ENCODE measurements around the gene CD53.

Gene CD53

GRCh38 chr1:110864287-110864686 is 8.7 kb upstream of the CD53 start:
- Histone ChIP-seq H3K36me3 (ENCODE audit: control insufficient read depth, low read length) (no peaks in the 10 kb centered on the region), H3K27ac (ENCODE audit: low read depth, low read length) (no peak overlapping the region), H3K4me1 (ENCODE audit: control insufficient read depth, low read length) (peaks cover 19% of the 10 kb centered on the region), H3K4me2 (ENCODE audit: low read length) (no peak overlapping the region), H3K4me3 (ENCODE audit: low read length) (no peak overlapping the region), H3F3A (ENCODE audit: control insufficient read depth, insufficient read depth) (no peaks in the 10 kb centered on the region), H3K9me3 (ENCODE audit: control insufficient read depth, insufficient read depth, low read length) (peaks cover 38% of the 10 kb centered on the region), H3K9me2 (replicated peaks; ENCODE audit: control insufficient read depth, low read length) (no peaks in the 10 kb centered on the region), H3K79me2 (ENCODE audit: control insufficient read depth, low read length) (no peaks in the 10 kb centered on the region), H3K27me3 (ENCODE audit: control insufficient read depth, low read length) (no peaks in the 10 kb centered on the region), H4K20me1 (ENCODE audit: control insufficient read depth, insufficient read depth, low read depth, low read length) (no peaks in the 10 kb centered on the region)
- no peak for TF ChIP-seq CTCF (IDR thresholded peaks at IDR 0.05; ENCODE audit: low read depth, low read length, poor library complexity, severe bottlenecking)

GRCh38 chr1:110870721-110871388 is 2.1 kb upstream of the CD53 start:
- Histone ChIP-seq H4K20me1 (ENCODE audit: control insufficient read depth, insufficient read depth, low read depth, low read length) (no peaks in the 10 kb centered on the region), H3K4me2 (ENCODE audit: low read length) (peak overlapping the region; percentile 99), H3K9me2 (replicated peaks; ENCODE audit: control insufficient read depth, low read length) (no peaks in the 10 kb centered on the region), H3K27ac (ENCODE audit: low read depth, low read length) (peak overlapping the region; percentile 98), H3K4me1 (ENCODE audit: control insufficient read depth, low read length) (peaks cover 52% of the 10 kb centered on the region), H3K79me2 (ENCODE audit: control insufficient read depth, low read length) (peaks cover 46% of the 10 kb centered on the region), H3K36me3 (ENCODE audit: control insufficient read depth, low read length) (peaks cover 29% of the 10 kb centered on the region), H3K9me3 (ENCODE audit: control insufficient read depth, insufficient read depth, low read length) (peaks cover 23% of the 10 kb centered on the region), H3K4me3 (ENCODE audit: low read length) (peak overlapping the region; percentile 82), H3K27me3 (ENCODE audit: control insufficient read depth, low read length) (no peaks in the 10 kb centered on the region), H3F3A (ENCODE audit: control insufficient read depth, insufficient read depth) (peaks cover 38% of the 10 kb centered on the region)
- TF ChIP-seq EZH2phosphoT487 (IDR thresholded peaks at IDR 0.05; ENCODE audit: borderline replicate concordance, low read length) (no peak), CTCF (IDR thresholded peaks at IDR 0.05; ENCODE audit: low read depth, low read length, poor library complexity, severe bottlenecking) (no peak)

GRCh38 chr1:110872366-110872744 is 593 bp upstream of the CD53 start:
- Histone ChIP-seq H3K9me2 (replicated peaks; ENCODE audit: control insufficient read depth, low read length) (no peaks in the 10 kb centered on the region), H3K4me3 (ENCODE audit: low read length) (peak overlapping the region; percentile 82), H4K20me1 (ENCODE audit: control insufficient read depth, insufficient read depth, low read depth, low read length) (0 out of 2 replicates have a peak, but pooled peaks cover 10% of the 10 kb centered on the region), H3K79me2 (ENCODE audit: control insufficient read depth, low read length) (peaks cover 61% of the 10 kb centered on the region), H3F3A (ENCODE audit: control insufficient read depth, insufficient read depth) (peaks cover 41% of the 10 kb centered on the region), H3K4me1 (ENCODE audit: control insufficient read depth, low read length) (peaks cover 67% of the 10 kb centered on the region), H3K27me3 (ENCODE audit: control insufficient read depth, low read length) (no peaks in the 10 kb centered on the region), H3K4me2 (ENCODE audit: low read length) (peak overlapping the region; percentile 99), H3K9me3 (ENCODE audit: control insufficient read depth, insufficient read depth, low read length) (peaks cover 13% of the 10 kb centered on the region), H3K27ac (ENCODE audit: low read depth, low read length) (peak overlapping the region; percentile 98), H3K36me3 (ENCODE audit: control insufficient read depth, low read length) (peaks cover 44% of the 10 kb centered on the region)
- TF ChIP-seq EZH2phosphoT487 (IDR thresholded peaks at IDR 0.05; ENCODE audit: borderline replicate concordance, low read length), result no peak
- no peak for TF ChIP-seq CTCF (IDR thresholded peaks at IDR 0.05; ENCODE audit: low read depth, low read length, poor library complexity, severe bottlenecking)

Measured in DOHH2 (cell line).